GM10266 (cell line): ENCODE results near the gene COL6A1.
"Not testable (repeated sequence)": the region's sequence is repeated elsewhere in the genome, so short reads cannot be mapped to it uniquely, and the experiment has no call there.

Experiments
- DNase-seq: peaks from one replicate; pipeline ENCODE4 v3.0.0; 2012; ENCODE audit errors: extremely low spot score
- TF ChIP-seq, protein P1 (sequence below): IDR thresholded peaks from 2 replicates; pipeline ENCODE4 v1.5.1; 2012; ENCODE audit warnings: mild to moderate bottlenecking, low read depth; ENCODE audit not compliant: control insufficient read depth, insufficient read depth; ENCODE audit errors: missing control alignments

The COL6A1 gene

DNA sequence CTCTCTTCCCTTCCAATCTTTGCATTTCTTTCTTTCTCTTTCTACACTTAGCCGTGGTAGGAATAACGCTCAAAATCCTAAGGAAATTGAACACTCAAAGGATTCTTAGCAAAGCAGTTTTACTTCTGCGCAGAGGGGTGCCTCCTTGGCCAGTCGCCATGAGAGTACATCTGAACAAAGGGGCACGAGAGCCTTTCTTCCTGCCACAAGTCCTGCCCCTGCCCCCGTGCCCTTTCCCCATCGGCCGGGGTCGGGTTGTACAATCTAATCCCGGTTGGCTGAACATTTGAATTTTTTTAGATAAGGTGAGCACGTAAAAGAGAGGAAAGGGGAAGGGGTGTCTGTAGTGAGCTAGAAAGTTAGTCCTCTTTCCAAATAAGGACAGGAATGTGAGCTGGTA lies 28.6 kb upstream of the COL6A1 start:
- TF ChIP-seq, protein P1, sequence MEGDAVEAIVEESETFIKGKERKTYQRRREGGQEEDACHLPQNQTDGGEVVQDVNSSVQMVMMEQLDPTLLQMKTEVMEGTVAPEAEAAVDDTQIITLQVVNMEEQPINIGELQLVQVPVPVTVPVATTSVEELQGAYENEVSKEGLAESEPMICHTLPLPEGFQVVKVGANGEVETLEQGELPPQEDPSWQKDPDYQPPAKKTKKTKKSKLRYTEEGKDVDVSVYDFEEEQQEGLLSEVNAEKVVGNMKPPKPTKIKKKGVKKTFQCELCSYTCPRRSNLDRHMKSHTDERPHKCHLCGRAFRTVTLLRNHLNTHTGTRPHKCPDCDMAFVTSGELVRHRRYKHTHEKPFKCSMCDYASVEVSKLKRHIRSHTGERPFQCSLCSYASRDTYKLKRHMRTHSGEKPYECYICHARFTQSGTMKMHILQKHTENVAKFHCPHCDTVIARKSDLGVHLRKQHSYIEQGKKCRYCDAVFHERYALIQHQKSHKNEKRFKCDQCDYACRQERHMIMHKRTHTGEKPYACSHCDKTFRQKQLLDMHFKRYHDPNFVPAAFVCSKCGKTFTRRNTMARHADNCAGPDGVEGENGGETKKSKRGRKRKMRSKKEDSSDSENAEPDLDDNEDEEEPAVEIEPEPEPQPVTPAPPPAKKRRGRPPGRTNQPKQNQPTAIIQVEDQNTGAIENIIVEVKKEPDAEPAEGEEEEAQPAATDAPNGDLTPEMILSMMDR: no peak
- no peak for DNase-seq

DNA sequence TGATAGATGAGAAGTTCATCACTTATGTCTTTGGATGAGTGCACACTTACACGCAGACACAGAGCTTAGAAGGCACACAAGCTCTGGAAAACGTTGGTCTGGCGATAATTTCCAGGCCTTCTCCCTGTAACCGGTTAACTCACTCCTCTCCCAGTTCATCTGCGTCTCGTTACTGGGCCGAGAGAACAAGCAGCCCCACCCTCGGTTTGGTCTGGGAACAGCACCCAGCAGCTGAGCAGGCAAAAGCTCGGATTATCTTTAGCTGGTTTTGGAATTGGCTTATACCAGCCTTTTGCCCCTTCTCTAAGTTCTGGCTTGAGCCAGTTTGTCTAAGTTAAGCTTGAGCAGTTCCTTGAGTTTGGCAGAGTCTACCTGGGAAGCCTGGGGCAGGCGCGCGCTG lies 27.3 kb upstream of the COL6A1 start:
- TF ChIP-seq, protein P1: no peak
- DNase-seq: no peak

DNA sequence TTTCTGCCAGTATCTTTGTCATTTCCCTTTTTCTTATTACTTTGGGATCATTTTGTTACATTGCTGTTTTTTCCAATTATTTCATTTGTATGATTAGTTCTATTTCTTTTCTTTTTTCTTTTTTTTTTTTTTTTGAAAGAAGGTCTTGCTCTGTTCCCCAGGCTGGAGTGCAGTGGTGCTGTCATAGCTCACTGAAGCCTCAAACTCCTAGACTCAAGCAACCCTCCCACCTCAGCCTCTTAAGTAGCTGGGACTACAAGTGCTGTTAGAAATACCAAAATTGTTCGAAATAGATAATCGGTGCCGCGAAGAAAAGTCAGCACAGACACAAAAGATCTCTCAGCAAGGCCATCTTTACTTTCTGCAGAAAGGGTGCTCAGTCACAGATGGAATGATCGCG lies 26.6 kb upstream of the COL6A1 start:
- DNase-seq: no peak
- TF ChIP-seq, protein P1: no peak

DNA sequence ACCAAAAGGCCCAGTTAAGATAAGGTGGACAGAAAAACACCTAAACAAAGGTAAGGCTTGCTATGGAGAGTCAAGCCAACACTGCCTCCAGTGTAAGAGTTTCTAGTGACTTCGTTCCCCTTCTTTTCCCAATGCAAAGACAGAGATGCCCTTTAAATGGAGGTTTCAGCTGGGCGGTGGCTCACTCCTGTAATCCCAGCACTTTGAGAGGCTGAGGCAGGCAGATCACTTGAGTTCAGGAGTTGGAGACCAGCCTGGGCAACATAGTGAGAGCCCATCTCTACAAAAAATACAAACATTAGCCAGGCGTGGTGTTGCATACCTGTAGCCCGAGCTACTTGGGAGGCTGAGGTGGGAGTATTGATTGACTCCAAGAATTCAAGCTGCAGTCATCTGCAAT lies 24.0 kb upstream of the COL6A1 start:
- no peak for DNase-seq
- TF ChIP-seq, protein P1: no peak

DNA sequence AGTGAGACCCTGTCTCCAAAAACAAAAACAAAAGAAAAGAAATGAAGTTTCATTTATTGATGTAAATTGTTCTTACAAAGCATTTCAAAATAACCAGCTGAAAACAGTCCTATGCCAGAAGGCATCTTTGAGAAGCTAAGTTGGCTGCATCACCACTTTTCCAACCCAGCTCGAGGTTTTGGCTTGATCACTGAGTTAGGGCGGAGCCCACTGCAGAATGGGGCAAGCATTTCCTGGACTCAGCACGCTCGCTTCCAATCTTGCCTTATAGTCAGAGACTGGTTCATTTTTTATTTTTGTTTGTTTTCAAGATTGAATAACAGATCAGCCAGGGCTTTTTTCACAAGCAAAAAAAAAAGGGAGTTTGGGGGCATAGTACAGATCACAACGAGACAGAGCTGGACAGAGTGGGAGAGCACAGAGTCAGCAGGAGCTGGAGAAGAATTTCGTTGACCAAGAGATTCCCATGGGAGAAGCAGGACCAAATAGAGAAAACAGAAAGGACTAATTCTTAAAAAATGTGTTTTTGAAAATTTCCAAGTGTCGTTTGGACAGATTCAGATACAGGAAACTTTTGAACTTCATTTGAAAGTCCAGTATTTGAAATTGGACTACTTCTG lies 23.5 kb upstream of the COL6A1 start:
- TF ChIP-seq, protein P1: no peak
- DNase-seq: no peak

DNA sequence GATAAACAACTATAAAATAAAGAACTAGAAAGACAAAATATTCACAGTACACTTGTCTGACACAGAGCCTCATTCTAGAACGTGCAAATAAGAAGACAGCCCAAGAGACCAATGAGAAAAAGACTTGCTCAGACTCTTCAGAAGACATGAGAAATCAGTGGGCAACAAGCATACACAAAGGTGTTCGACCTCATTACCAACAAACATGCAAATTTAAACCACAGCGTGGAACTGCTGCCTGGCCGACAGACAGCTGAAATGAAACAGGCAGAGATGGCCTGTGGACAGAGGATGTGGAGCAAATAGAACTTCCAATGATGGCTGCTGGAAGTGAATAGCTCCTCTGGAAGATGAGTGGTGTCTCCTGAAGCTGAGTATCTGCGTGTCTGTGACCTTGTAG lies 22.4 kb upstream of the COL6A1 start:
- DNase-seq: no peak

DNA sequence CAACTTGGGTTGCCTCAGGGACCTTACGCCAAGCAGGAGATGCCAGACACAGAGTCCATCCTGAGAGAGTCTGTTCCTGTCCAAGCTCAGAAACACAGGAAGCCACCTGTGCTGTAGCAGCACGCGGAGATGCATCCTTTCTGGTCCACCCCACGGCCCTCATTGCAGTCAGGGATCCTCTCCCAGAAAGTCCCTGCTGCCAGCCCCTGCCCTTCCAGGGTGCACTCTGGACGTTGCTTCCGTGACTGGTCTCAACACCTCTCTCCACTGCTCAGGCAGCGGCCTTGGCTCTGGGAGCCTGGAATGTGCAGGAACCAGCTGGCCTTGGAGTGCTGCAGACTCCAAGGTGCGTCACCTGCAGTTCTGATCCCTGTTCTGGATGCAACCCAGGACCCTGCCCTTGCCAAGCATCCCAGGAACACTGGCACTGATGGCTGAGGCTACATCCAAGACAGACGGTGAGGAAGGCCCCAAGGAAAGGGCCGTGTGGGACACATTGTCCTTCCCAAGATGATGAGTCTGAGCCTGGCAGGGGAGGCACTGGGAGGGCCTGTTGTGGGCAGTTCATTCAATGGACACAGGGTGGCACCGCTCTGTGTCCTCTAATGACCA lies 21.7 kb upstream of the COL6A1 start:
- no peak for DNase-seq
- TF ChIP-seq, protein P1: no peak

More for the DNA sequence above, 22.4 kb upstream of the COL6A1 start:
- TF ChIP-seq, protein P1: no peak

DNA sequence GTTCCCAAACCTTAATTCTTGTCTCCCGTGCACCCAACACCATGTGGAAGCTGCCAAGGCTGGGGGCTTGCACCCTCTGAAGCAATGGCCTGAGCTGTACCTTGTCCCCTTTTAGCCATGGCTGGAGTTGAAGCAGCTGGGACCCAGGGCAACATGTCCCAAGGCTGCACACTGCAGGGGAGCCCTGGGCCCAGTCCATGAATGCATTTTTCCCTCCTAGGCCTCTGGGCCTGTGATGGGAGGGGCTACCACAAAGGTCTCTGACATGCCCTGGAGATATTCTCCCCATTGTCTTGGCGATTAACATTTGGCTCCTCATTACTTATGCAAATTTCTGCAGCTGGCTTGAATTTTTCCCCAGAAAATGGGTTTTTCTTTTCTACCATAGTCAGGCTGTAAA lies 20.2 kb upstream of the COL6A1 start:
- DNase-seq: not testable (repeated sequence)
